ENCODE measurements around the gene ANKRD66. TPM values are rescaled to one million over a fixed set of nuclear protein-coding genes. Genes with fewer than 3 reads are reported as not detected.

The ANKRD66 gene
- total and polyA plus RNA-seq, 12 donors: not detected

DNA sequence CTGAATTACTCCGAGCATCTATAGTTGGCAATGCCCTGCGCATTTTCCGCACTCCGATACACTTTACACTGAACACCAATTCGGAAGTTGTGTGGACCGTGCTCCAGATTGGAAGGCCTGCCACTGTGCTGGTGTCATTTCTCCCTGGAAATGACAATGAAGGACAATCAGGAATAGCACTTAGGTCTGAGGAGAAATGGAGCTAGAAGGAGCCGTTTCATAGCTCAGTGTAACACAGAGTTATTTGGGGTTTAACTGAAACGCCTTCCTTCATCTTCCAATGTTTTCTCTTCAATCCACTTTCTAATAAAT is 11.1 kb upstream of the ANKRD66 start:
- H3K4me1 ChIP-seq: peaks cover 0 to 16% (median 9%) of the 10 kb centered on the region in 9 donors
- peak overlapping the region in 1 of 10 donors; percentile 72 for H3K27ac ChIP-seq

DNA sequence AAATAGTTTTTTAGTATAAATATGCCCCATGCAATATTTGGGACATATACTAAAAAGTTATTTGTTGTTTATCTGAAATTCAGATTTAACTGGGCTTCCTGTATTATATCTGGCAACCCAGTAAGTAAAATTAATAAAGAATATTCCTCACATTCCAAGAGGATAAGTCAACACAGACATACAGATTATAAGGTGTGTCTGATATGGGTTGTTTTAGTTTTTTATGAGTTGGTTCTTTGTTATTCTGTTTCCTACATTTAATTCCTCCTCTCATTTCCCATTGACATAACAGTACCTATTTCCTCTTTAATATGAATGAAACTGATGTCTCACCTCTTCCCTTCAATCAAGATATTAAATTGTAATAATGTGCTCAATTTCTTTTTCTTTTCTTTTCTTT is 9.8 kb upstream of the ANKRD66 start:
- Histone ChIP-seq H3K4me1 (peaks cover 0 to 16% (median 9%) of the 10 kb centered on the region in 9 donors), H3K9me3 (no peaks in the 10 kb centered on the region), H3K27ac (no peak overlapping the region), H3K27me3 (peaks cover 0 to 61% (median 39%) of the 10 kb centered on the region in 7 donors), H3K36me3 (no peaks in the 10 kb centered on the region), H3K4me3 (no peak overlapping the region)
- DNase-seq (no peak), ATAC-seq (no peak)
- TF ChIP-seq, protein P1, sequence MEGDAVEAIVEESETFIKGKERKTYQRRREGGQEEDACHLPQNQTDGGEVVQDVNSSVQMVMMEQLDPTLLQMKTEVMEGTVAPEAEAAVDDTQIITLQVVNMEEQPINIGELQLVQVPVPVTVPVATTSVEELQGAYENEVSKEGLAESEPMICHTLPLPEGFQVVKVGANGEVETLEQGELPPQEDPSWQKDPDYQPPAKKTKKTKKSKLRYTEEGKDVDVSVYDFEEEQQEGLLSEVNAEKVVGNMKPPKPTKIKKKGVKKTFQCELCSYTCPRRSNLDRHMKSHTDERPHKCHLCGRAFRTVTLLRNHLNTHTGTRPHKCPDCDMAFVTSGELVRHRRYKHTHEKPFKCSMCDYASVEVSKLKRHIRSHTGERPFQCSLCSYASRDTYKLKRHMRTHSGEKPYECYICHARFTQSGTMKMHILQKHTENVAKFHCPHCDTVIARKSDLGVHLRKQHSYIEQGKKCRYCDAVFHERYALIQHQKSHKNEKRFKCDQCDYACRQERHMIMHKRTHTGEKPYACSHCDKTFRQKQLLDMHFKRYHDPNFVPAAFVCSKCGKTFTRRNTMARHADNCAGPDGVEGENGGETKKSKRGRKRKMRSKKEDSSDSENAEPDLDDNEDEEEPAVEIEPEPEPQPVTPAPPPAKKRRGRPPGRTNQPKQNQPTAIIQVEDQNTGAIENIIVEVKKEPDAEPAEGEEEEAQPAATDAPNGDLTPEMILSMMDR (IDR thresholded peaks at IDR 0.05): no peak
- intact Hi-C loops (cut with DNase I): no loop called here

More for the DNA sequence above, 11.1 kb upstream of the ANKRD66 start:
- intact Hi-C loops (cut with DNase I): no loop called here
- WGBS, 2 donors: 30 to 31% methylated on average over 8 of the region's 8 CpGs
- peaks cover 0 to 61% (median 39%) of the 10 kb centered on the region in 7 donors for H3K27me3 ChIP-seq
- H3K9me3 ChIP-seq: no peaks in the 10 kb centered on the region
- peak overlapping the region; percentile 46 to 65 (median 63) for H3K4me3 ChIP-seq
- ATAC-seq: peak in 1 of 8 donors; percentile 6
- TF ChIP-seq, protein P1 (IDR thresholded peaks at IDR 0.05): no peak
- no peak for DNase-seq
- H3K36me3 ChIP-seq: no peaks in the 10 kb centered on the region

DNA sequence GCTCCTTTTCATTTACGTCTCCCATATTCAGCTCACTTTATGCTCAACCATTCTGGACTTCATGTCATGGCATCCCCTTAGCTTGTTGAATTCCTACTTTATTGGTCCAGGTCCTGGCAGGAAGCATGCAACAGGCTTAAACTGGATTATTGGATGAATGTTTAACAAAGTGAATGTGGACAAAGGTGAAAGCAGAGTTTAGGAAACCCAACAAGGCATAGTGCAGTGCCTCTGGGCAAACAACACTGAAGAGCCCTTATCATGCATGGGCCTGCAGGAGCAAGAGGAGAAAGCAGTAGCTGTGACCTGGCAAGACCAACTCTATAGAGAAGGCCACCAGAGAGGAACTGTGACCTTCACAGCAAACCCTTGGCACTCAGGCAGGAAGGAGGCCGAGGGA is 5.3 kb upstream of the ANKRD66 start:
- Histone ChIP-seq H3K27ac (no peak overlapping the region), H3K4me1 (no peaks in the 10 kb centered on the region), H3K27me3 (peaks cover 0 to 35% (median 22%) of the 10 kb centered on the region in 7 donors), H3K36me3 (no peaks in the 10 kb centered on the region), H3K4me3 (no peak overlapping the region), H3K9me3 (no peaks in the 10 kb centered on the region)
- 90 to 93% methylated on average over 2 of the region's 2 CpGs for WGBS, 2 donors
- TF ChIP-seq, protein P1 (IDR thresholded peaks at IDR 0.05): no peak
- intact Hi-C loops (cut with DNase I): loop anchor here in 1 of 10 donors (10.0 kb wide), 1 partner anchor 57 kb away; the partner anchor contains the start of gene TDRD6
- ATAC-seq: no peak
- no peak for DNase-seq

DNA sequence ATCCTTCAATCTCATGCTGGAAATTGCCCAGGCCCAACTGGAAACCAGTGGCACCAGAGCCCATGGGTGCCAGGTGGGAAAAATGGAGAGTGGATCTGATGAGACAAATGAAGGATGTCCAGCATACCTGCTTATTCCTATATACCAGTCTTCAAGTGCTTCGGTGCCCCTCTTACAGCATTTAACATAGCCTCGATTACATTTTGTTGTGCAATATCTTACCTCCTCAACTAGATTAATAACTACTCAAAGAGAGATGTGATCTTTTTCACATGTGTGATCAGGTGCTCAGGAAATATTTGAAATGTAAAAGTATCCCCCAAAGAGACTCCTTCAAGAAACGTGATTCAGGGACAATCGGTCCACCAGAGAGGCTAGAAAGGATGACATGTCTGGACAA is 4.8 kb upstream of the ANKRD66 start:
- Histone ChIP-seq H3K36me3 (no peaks in the 10 kb centered on the region), H3K4me1 (no peaks in the 10 kb centered on the region), H3K9me3 (no peaks in the 10 kb centered on the region), H3K27me3 (peaks cover 0 to 30% (median 18%) of the 10 kb centered on the region in 7 donors), H3K4me3 (no peak overlapping the region), H3K27ac (no peak overlapping the region)
- 90 to 95% methylated on average over 4 of the region's 4 CpGs for WGBS, 2 donors
- intact Hi-C loops (cut with DNase I): loop anchor here in 1 of 10 donors (10.0 kb wide), 1 partner anchor 57 kb away; the partner anchor contains the start of gene TDRD6
- TF ChIP-seq, protein P1 (IDR thresholded peaks at IDR 0.05): no peak
- DNase-seq: no peak
- no peak for ATAC-seq

All from heart right ventricle (tissue), 16 donors.